Epithelial cell of prostate (primary cell): ENCODE measurements around the gene CDH13.

Experiments used
- DNase-seq: peaks from one replicate; pipeline ENCODE4 v3.0.0-alpha.2; 2011; ENCODE audit warnings: low read depth, low spot score
- H3K27ac ChIP-seq: fragments of 450-650 bp; 2 replicates; pipeline ENCODE4 v1.5.1; 2017; ENCODE audit warnings: mild to moderate bottlenecking

Gene CDH13

GRCh38 chr16:82865412-82865811 is 238.6 kb downstream of the CDH13 start:
- no peak overlapping the region for H3K27ac ChIP-seq

GRCh38 chr16:82867485-82867884 is 240.7 kb downstream of the CDH13 start:
- DNase-seq, result peak; percentile 22
- H3K27ac ChIP-seq, result no peak overlapping the region

More at GRCh38 chr16:82865412-82865811, 238.6 kb downstream of the CDH13 start:
- DNase-seq, result no peak

- H3K27ac ChIP-seq, result no peak overlapping the region
- no peak for DNase-seq
Observed at GRCh38 chr16:82874271-82874670, 247.5 kb downstream of the CDH13 start.

GRCh38 chr16:82874672-82875071 is 247.9 kb downstream of the CDH13 start:
- no peak for DNase-seq
- no peak overlapping the region for H3K27ac ChIP-seq

- no peak overlapping the region for H3K27ac ChIP-seq
- DNase-seq, result no peak
Observed at GRCh38 chr16:82876951-82877350, 250.2 kb downstream of the CDH13 start.

- DNase-seq, result no peak
- no peak overlapping the region for H3K27ac ChIP-seq
Observed at GRCh38 chr16:82878466-82878865, 251.7 kb downstream of the CDH13 start.

- no peak for DNase-seq
- H3K27ac ChIP-seq, result no peak overlapping the region
Observed at GRCh38 chr16:82880346-82880745, 253.6 kb downstream of the CDH13 start.

GRCh38 chr16:82881516-82881915 is 254.7 kb downstream of the CDH13 start:
- no peak overlapping the region for H3K27ac ChIP-seq

GRCh38 chr16:82882226-82882625 is 255.5 kb downstream of the CDH13 start:
- H3K27ac ChIP-seq, result no peak overlapping the region
- no peak for DNase-seq

More at GRCh38 chr16:82881516-82881915, 254.7 kb downstream of the CDH13 start:
- no peak for DNase-seq

GRCh38 chr16:82882982-82883835 is 256.4 kb downstream of the CDH13 start:
- DNase-seq, result no peak

GRCh38 chr16:82884320-82884898 is 257.6 kb downstream of the CDH13 start:
- DNase-seq, result no peak
- H3K27ac ChIP-seq, result no peak overlapping the region

More at GRCh38 chr16:82882982-82883835, 256.4 kb downstream of the CDH13 start:
- H3K27ac ChIP-seq, result no peak overlapping the region

GRCh38 chr16:82886146-82886545 is 259.4 kb downstream of the CDH13 start:
- DNase-seq, result no peak
- H3K27ac ChIP-seq, result no peak overlapping the region

- DNase-seq, result no peak
- no peak overlapping the region for H3K27ac ChIP-seq
Observed at GRCh38 chr16:82888591-82889001, 261.8 kb downstream of the CDH13 start.

- no peak for DNase-seq
Observed at GRCh38 chr16:82891424-82891823, 264.7 kb downstream of the CDH13 start.

GRCh38 chr16:82891918-82892317 is 265.1 kb downstream of the CDH13 start:
- no peak for DNase-seq
- H3K27ac ChIP-seq, result no peak overlapping the region

More at GRCh38 chr16:82891424-82891823, 264.7 kb downstream of the CDH13 start:
- H3K27ac ChIP-seq, result no peak overlapping the region

GRCh38 chr16:82892324-82892723 is 265.6 kb downstream of the CDH13 start:
- DNase-seq, result no peak

GRCh38 chr16:82895843-82896242 is 269.1 kb downstream of the CDH13 start:
- H3K27ac ChIP-seq, result no peak overlapping the region
- DNase-seq, result no peak

More at GRCh38 chr16:82892324-82892723, 265.6 kb downstream of the CDH13 start:
- no peak overlapping the region for H3K27ac ChIP-seq

- DNase-seq, result no peak
- no peak overlapping the region for H3K27ac ChIP-seq
Observed at GRCh38 chr16:82899006-82899405, 272.2 kb downstream of the CDH13 start.

GRCh38 chr16:82899731-82900450 is 273.1 kb downstream of the CDH13 start:
- no peak overlapping the region for H3K27ac ChIP-seq
- DNase-seq, result no peak

GRCh38 chr16:82900559-82900958 is 273.8 kb downstream of the CDH13 start:
- H3K27ac ChIP-seq, result no peak overlapping the region
- no peak for DNase-seq

- no peak overlapping the region for H3K27ac ChIP-seq
- DNase-seq, result no peak
Observed at GRCh38 chr16:82911925-82912324, 285.2 kb downstream of the CDH13 start.
